A549 (cell line): ENCODE measurements around the gene WDR33. TPM values are rescaled to one million over a fixed set of nuclear protein-coding genes. Genes with fewer than 3 reads are reported as not detected.

Experiments
- ATAC-seq, 2 experiments: fragments of 200-7000 bp in 1 of 2; fragments of >200 bp in 1 of 2; cut with Nextera tagmentation in 1 of 2; cut with Tn5 transposase in 1 of 2; 3 replicates each; pipeline versions ENCODE4 v1.8.0 to v1.9.1; 2018 to 2020; ENCODE audit warnings: mild to moderate bottlenecking in 1 of 2, moderate library complexity in 1 of 2
- CTCF ChIA-PET: fragments of 300-600 bp; sonication (Branson Sonifier 250); formaldehyde crosslinking; extraction: SDS; loops from one replicate; lab custom pipeline; 2021; ENCODE audit warnings: antibody characterized with exemption, inconsistent platforms; lab: Yijun Ruan, JAX
- POLR2A ChIA-PET: fragments of 350-600 bp; formaldehyde crosslinking; extraction: SDS; loops from one replicate; lab custom pipeline; 2021; ENCODE audit warnings: antibody characterized with exemption, inconsistent platforms; lab: Yijun Ruan, JAX
- DNase-seq, 2 experiments: peaks; one replicate each; pipeline versions ENCODE4 v3.0.0 to v3.0.0-alpha.2; 2011 to 2016; ENCODE audit warnings: low read depth in 1 of 2, low spot score in 1 of 2
- FAIRE-seq: peaks from 2 replicates; lab custom pipeline; 2011; peaks lifted over from hg19 to GRCh38; lab: Jason Lieb, UNC
- H3K27ac ChIP-seq, 2 experiments: fragments of >200 bp; sonication (Bioruptor Twin); formaldehyde crosslinking; 3 replicates each; pipeline ENCODE4 v1.5.1; 2016 to 2017
- H3K4me1 ChIP-seq: fragments of >200 bp; sonication (Bioruptor Twin); formaldehyde crosslinking; 3 replicates; pipeline ENCODE4 v1.6.1; 2016
- H3K4me2 ChIP-seq: fragments of >200 bp; sonication (Bioruptor Twin); formaldehyde crosslinking; 3 replicates; pipeline ENCODE4 v1.6.1; 2016
- H3K4me3 ChIP-seq: fragments of >200 bp; sonication (Bioruptor Twin); formaldehyde crosslinking; 3 replicates; pipeline ENCODE4 v1.5.1; 2016
- H3K9me3 ChIP-seq: fragments of >200 bp; sonication (Bioruptor Twin); formaldehyde crosslinking; 3 replicates; pipeline ENCODE4 v1.6.1; 2016
- CBX8 ChIP-seq: fragments of 200-600 bp; sonication (generic); IDR thresholded peaks from 2 replicates; pipeline ENCODE4 v1.6.1; 2016
- CEBPB ChIP-seq, 2 experiments: fragments of >200 bp in 1 of 2; sonication (Bioruptor Twin) in 1 of 2; formaldehyde crosslinking in 1 of 2; IDR thresholded peaks; 2 replicates each; pipeline ENCODE4 v1.6.1; 2012 to 2016
- CHD2 ChIP-seq: fragments of 150-350 bp; IDR thresholded peaks from 2 replicates; pipeline ENCODE4 v1.6.1; 2014; ENCODE audit warnings: low read length; ENCODE audit not compliant: partially characterized antibody
- ESRRA ChIP-seq: fragments of 150-350 bp; IDR thresholded peaks from 2 replicates; pipeline ENCODE4 v1.6.1; 2014; ENCODE audit warnings: mild to moderate bottlenecking, low read length, borderline replicate concordance
- FOSL2 ChIP-seq, 2 experiments: fragments of 450-650 bp in 1 of 2; fragments of >200 bp in 1 of 2; sonication (Bioruptor Twin) in 1 of 2; formaldehyde crosslinking; IDR thresholded peaks; 2 replicates each; pipeline versions ENCODE4 v1.5.0 to v1.6.1; 2016 to 2020; ENCODE audit warnings: mild to moderate bottlenecking in 1 of 2, moderate library complexity in 1 of 2
- FOXS1 ChIP-seq: fragments of 250-450 bp; sonication (Bioruptor Pico); IDR thresholded peaks from 2 replicates; pipeline ENCODE4 v1.5.0; 2020; ENCODE audit warnings: mild to moderate bottlenecking, moderate library complexity
- GATA3 ChIP-seq: IDR thresholded peaks from 2 replicates; pipeline ENCODE4 v1.6.1; 2012; ENCODE audit warnings: borderline replicate concordance
- HOXB13 ChIP-seq: fragments of 250-450 bp; sonication (Bioruptor Pico); IDR thresholded peaks from 2 replicates; pipeline ENCODE4 v1.5.0; 2020; ENCODE audit warnings: low read depth, mild to moderate bottlenecking, moderate library complexity
- HOXB5 ChIP-seq: fragments of 250-450 bp; sonication (Bioruptor Pico); IDR thresholded peaks from 2 replicates; pipeline ENCODE4 v1.5.0; 2020; ENCODE audit warnings: mild to moderate bottlenecking, moderate library complexity
- JUN ChIP-seq, 2 experiments: fragments of >200 bp; sonication (Bioruptor Twin); formaldehyde crosslinking; IDR thresholded peaks; 2 replicates in 1 of 2; 3 replicates in 1 of 2; pipeline ENCODE4 v1.6.1; 2016 to 2017
- KDM5A ChIP-seq: fragments of 200-600 bp; sonication (generic); IDR thresholded peaks from 2 replicates; pipeline ENCODE4 v1.6.1; 2016; ENCODE audit warnings: antibody characterized with exemption, mild to moderate bottlenecking
- MAFK ChIP-seq: fragments of 450-650 bp; IDR thresholded peaks from 2 replicates; pipeline ENCODE4 v1.6.1; 2014; ENCODE audit not compliant: partially characterized antibody
- NFE2L2 ChIP-seq: fragments of 150-350 bp; conservative IDR thresholded peaks from 2 replicates; pipeline ENCODE4 v1.6.1; 2014; ENCODE audit warnings: low read length
- POLR2A ChIP-seq: IDR thresholded peaks from 2 replicates; pipeline ENCODE4 v1.6.1; 2012; ENCODE audit warnings: mild to moderate bottlenecking, low read length
- RAD21 ChIP-seq, 2 experiments: fragments of >200 bp in 1 of 2; sonication (Bioruptor Twin) in 1 of 2; formaldehyde crosslinking in 1 of 2; IDR thresholded peaks in 1 of 2; conservative IDR thresholded peaks in 1 of 2; 2 replicates in 1 of 2; 3 replicates in 1 of 2; pipeline ENCODE4 v1.6.1; 2012 to 2018; ENCODE audit warnings: inconsistent platforms in 1 of 2
- RCOR1 ChIP-seq: fragments of 150-350 bp; IDR thresholded peaks from 2 replicates; pipeline ENCODE4 v1.6.1; 2014; ENCODE audit warnings: antibody characterized with exemption, low read length, low read depth
- RNF2 ChIP-seq: fragments of 200-600 bp; sonication (generic); IDR thresholded peaks from 2 replicates; pipeline ENCODE4 v1.6.1; 2016; ENCODE audit warnings: low read depth, mild to moderate bottlenecking, antibody characterized with exemption, moderate library complexity, borderline replicate concordance
- TFCP2L1 ChIP-seq: fragments of 250-450 bp; sonication (Bioruptor Pico); IDR thresholded peaks from 2 replicates; pipeline ENCODE4 v1.5.0; 2021; ENCODE audit warnings: mild to moderate bottlenecking
- ZC3H11A ChIP-seq: fragments of 450-650 bp; IDR thresholded peaks from 2 replicates; pipeline ENCODE4 v1.6.1; 2014; ENCODE audit warnings: antibody characterized with exemption, mild to moderate bottlenecking
- ZNF302 ChIP-seq: fragments of 250-450 bp; sonication (Bioruptor Pico); IDR thresholded peaks from 2 replicates; pipeline ENCODE4 v1.9.0; 2021; ENCODE audit warnings: inconsistent platforms, mild to moderate bottlenecking, moderate library complexity
- WGBS: methylation state at CpG from one replicate; pipeline ENCODE4 v1.1.6; 2017; ENCODE audit errors: missing lambda C conversion rate; 5-methylcytosine and 5-hydroxymethylcytosine counted together
- polyA plus RNA-seq, 4 experiments: library from polyadenylated mRNA; depleted of rRNA in 3 of 4; stranded (reverse); fragments of >200 nt; fragmentation: RNase III in 1 of 4; extraction: RNeasy Plus Mini Kit Qiagen cat#74134 plus additional on column Dnase treatment in 1 of 4; gene quantifications; 2 replicates in 3 of 4; 3 replicates in 1 of 4; pipeline ENCODE4 v1.2.3, GENCODE V29; 2011 to 2017
- TF ChIP-seq, protein P1 (sequence below): fragments of 150-350 bp; IDR thresholded peaks from 2 replicates; pipeline ENCODE4 v1.6.1; 2014; ENCODE audit warnings: low read depth, mild to moderate bottlenecking, low read length
- TF ChIP-seq, protein P2 (sequence below): fragments of 450-650 bp; IDR thresholded peaks from 2 replicates; pipeline ENCODE4 v1.6.1; 2014; ENCODE audit warnings: antibody characterized with exemption
- TF ChIP-seq, protein P3 (sequence below): fragments of 250-450 bp; sonication (Bioruptor Pico); IDR thresholded peaks from 2 replicates; pipeline ENCODE4 v1.5.0; 2021; ENCODE audit warnings: mild to moderate bottlenecking, moderate library complexity, borderline replicate concordance
- TF ChIP-seq, protein P4 (sequence below): IDR thresholded peaks from 2 replicates; pipeline ENCODE4 v1.6.1; 2012
- TF ChIP-seq, protein P5 (sequence below): fragments of 200-600 bp; sonication (generic); IDR thresholded peaks from 2 replicates; pipeline ENCODE4 v1.6.1; 2016; ENCODE audit warnings: antibody characterized with exemption, mild to moderate bottlenecking, moderate library complexity

Gene WDR33
- polyA plus RNA-seq, 2 of the 4 experiments (the other 2 are of a cell fraction) = 21.3 to 67.1 TPM

DNA sequence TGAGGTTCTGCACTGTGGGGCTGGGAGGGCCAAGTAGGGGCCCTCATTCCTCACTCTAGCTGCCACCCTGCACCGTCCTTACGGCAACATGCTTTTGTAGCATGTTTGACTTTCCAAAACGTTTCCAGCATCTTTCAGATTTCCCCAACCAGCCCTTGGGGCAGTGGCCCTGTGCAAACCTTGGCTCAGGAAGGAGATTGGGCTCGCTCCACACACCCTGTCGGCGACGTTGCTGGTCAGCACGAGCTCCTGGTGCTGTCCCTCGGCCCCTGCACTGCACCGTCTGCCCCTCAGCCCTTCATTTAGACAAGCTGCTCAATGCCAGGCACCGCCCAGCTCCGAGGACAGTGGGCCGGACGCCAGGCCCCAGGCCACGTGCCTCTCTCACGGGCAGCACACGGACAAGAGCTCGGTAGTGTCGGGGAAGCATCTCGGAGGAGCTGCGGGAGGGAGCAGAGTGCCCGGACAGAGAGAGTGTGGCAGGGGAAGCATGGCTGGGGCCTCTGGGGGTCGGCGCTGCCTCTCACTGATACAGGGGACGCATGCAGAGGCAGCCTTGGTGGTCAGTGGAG is 158.1 kb downstream of the WDR33 start:
- no peak overlapping the region for H3K27ac ChIP-seq
- CTCF ChIA-PET = interaction anchor here (0.6 to 5.3 kb wide), 8 partner anchors 9 to 304 kb away, joined by 3 to 31 read pairs (median 6); partner anchors contain the start of gene LIMS2
- ATAC-seq (no peak), FAIRE-seq (no peak), DNase-seq (no peak)
- H3K4me2 ChIP-seq = no peak overlapping the region
- peaks cover 5% of the 10 kb centered on the region; the same call in 1 of the 3 replicates for H3K4me1 ChIP-seq
- WGBS = 82% methylated on average over 20 of the region's 25 CpGs
- TF ChIP-seq, protein P1, sequence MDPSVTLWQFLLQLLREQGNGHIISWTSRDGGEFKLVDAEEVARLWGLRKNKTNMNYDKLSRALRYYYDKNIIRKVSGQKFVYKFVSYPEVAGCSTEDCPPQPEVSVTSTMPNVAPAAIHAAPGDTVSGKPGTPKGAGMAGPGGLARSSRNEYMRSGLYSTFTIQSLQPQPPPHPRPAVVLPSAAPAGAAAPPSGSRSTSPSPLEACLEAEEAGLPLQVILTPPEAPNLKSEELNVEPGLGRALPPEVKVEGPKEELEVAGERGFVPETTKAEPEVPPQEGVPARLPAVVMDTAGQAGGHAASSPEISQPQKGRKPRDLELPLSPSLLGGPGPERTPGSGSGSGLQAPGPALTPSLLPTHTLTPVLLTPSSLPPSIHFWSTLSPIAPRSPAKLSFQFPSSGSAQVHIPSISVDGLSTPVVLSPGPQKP = no peak
- TF ChIP-seq, protein P2, sequence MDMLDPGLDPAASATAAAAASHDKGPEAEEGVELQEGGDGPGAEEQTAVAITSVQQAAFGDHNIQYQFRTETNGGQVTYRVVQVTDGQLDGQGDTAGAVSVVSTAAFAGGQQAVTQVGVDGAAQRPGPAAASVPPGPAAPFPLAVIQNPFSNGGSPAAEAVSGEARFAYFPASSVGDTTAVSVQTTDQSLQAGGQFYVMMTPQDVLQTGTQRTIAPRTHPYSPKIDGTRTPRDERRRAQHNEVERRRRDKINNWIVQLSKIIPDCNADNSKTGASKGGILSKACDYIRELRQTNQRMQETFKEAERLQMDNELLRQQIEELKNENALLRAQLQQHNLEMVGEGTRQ = no peak
- H3K4me3 ChIP-seq = no peak overlapping the region
- no peaks in the 10 kb centered on the region for H3K9me3 ChIP-seq
- POLR2A ChIA-PET = no interaction called here

DNA sequence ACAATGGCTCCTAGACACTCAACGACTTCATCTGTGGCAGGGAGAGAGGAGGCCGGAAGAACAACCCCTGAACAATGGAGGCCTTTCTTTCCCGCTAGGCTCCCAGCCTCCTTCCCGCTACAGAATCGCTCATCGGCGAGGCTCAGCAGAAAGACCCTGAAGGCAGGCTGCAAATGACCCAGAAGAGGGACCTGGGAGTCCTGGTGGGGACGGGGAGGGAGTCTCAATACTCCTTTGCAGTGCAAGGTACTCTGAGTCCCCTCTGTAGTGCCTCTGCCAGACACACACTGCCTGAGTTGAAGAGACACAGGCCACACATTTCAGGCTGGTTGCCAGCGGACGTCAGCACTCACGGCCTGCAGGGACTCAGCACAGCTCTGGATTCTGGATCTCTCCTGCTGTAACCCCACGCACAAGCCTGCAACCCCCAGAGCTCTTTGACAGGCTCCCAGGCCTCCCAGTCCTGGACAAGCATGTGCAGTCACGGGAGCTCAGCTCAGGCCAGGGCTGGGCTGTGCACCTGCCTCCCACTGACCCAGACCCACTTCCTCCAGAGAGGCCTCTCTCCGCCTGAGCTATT is 158.9 kb downstream of the WDR33 start:
- Histone ChIP-seq H3K4me3 (no peak overlapping the region), H3K4me1 (peaks cover 10% of the 10 kb centered on the region), H3K4me2 (no peak overlapping the region), H3K9me3 (no peaks in the 10 kb centered on the region), H3K27ac (no peak overlapping the region)
- POLR2A ChIA-PET = no interaction called here
- CTCF ChIA-PET = interaction anchor here (0.6 to 5.3 kb wide), 9 partner anchors 8 to 131 kb away, joined by 3 to 31 read pairs (median 5); partner anchors contain the start of gene LIMS2
- FAIRE-seq = no peak
- no peak for DNase-seq
- no peak for ATAC-seq
- TF ChIP-seq, protein P3, sequence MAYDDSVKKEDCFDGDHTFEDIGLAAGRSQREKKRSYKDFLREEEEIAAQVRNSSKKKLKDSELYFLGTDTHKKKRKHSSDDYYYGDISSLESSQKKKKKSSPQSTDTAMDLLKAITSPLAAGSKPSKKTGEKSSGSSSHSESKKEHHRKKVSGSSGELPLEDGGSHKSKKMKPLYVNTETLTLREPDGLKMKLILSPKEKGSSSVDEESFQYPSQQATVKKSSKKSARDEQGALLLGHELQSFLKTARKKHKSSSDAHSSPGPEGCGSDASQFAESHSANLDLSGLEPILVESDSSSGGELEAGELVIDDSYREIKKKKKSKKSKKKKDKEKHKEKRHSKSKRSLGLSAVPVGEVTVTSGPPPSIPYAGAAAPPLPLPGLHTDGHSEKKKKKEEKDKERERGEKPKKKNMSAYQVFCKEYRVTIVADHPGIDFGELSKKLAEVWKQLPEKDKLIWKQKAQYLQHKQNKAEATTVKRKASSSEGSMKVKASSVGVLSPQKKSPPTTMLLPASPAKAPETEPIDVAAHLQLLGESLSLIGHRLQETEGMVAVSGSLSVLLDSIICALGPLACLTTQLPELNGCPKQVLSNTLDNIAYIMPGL (CRISPR knock-in tag) = no peak
- no peak for TF ChIP-seq GATA3
- no peak for TF ChIP-seq KDM5A
- TF ChIP-seq CEBPB (IDR thresholded peaks at IDR 0.05) = no peak
- TF ChIP-seq RNF2 = no peak
- TF ChIP-seq FOSL2 (IDR thresholded peaks at IDR 0.05) = no peak
- TF ChIP-seq FOSL2 (CRISPR knock-in tag; IDR thresholded peaks at IDR 0.05) = no peak
- TF ChIP-seq RAD21 (conservative IDR thresholded peaks at IDR 0.05 in 1 of 2, IDR thresholded peaks at IDR 0.05 in 1 of 2) = no peak
- TF ChIP-seq TFCP2L1 (CRISPR knock-in tag) = no peak
- no peak for TF ChIP-seq FOXS1 (CRISPR knock-in tag)
- WGBS = 82% methylated on average over 14 of the region's 14 CpGs

DNA sequence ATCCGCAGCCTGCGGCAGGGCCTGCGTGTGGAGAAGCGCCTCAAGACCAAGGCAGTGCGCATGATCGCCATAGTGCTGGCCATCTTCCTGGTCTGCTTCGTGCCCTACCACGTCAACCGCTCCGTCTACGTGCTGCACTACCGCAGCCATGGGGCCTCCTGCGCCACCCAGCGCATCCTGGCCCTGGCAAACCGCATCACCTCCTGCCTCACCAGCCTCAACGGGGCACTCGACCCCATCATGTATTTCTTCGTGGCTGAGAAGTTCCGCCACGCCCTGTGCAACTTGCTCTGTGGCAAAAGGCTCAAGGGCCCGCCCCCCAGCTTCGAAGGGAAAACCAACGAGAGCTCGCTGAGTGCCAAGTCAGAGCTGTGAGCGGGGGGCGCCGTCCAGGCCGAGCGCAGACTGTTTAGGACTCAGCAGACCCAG is 159.6 kb downstream of the WDR33 start:
- H3K4me1 ChIP-seq = peaks cover 17% of the 10 kb centered on the region
- no peak overlapping the region for H3K27ac ChIP-seq
- ATAC-seq (no peak), DNase-seq (no peak), FAIRE-seq (no peak)
- no peak overlapping the region for H3K4me2 ChIP-seq
- H3K9me3 ChIP-seq = no peaks in the 10 kb centered on the region
- POLR2A ChIA-PET = no interaction called here
- whole genome bisulfite sequencing = 83% methylated on average over 29 of the region's 29 CpGs
- CTCF ChIA-PET = interaction anchor here (0.6 to 5.3 kb wide), 8 partner anchors 9 to 454 kb away, joined by 3 to 44 read pairs (median 7); no protein-coding TSS in a partner anchor
- H3K4me3 ChIP-seq = no peak overlapping the region
- TF ChIP-seq MAFK (no peak), NFE2L2 (no peak), HOXB5 (CRISPR knock-in tag) (no peak), CBX8 (no peak), FOSL2 (IDR thresholded peaks at IDR 0.05) (no peak), FOSL2 (CRISPR knock-in tag; IDR thresholded peaks at IDR 0.05) (no peak), ZNF302 (CRISPR knock-in tag) (no peak), RCOR1 (no peak), ESRRA (no peak), ZC3H11A (no peak), HOXB13 (CRISPR knock-in tag) (no peak), JUN (IDR thresholded peaks at IDR 0.05) (no peak), POLR2A (no peak), CHD2 (no peak), FOXS1 (CRISPR knock-in tag) (no peak)
- TF ChIP-seq, protein P4, sequence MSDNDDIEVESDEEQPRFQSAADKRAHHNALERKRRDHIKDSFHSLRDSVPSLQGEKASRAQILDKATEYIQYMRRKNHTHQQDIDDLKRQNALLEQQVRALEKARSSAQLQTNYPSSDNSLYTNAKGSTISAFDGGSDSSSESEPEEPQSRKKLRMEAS = no peak
- TF ChIP-seq, protein P5, sequence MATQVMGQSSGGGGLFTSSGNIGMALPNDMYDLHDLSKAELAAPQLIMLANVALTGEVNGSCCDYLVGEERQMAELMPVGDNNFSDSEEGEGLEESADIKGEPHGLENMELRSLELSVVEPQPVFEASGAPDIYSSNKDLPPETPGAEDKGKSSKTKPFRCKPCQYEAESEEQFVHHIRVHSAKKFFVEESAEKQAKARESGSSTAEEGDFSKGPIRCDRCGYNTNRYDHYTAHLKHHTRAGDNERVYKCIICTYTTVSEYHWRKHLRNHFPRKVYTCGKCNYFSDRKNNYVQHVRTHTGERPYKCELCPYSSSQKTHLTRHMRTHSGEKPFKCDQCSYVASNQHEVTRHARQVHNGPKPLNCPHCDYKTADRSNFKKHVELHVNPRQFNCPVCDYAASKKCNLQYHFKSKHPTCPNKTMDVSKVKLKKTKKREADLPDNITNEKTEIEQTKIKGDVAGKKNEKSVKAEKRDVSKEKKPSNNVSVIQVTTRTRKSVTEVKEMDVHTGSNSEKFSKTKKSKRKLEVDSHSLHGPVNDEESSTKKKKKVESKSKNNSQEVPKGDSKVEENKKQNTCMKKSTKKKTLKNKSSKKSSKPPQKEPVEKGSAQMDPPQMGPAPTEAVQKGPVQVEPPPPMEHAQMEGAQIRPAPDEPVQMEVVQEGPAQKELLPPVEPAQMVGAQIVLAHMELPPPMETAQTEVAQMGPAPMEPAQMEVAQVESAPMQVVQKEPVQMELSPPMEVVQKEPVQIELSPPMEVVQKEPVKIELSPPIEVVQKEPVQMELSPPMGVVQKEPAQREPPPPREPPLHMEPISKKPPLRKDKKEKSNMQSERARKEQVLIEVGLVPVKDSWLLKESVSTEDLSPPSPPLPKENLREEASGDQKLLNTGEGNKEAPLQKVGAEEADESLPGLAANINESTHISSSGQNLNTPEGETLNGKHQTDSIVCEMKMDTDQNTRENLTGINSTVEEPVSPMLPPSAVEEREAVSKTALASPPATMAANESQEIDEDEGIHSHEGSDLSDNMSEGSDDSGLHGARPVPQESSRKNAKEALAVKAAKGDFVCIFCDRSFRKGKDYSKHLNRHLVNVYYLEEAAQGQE = no peak
